ENCODE data around the gene ATN1.

ATN1 gene

GRCh38 chr12:6979021-6979420, 51.3 kb downstream of the ATN1 start:
- DNase-seq = no peak

GRCh38 chr12:6979453-6979852, 51.7 kb downstream of the ATN1 start:
- DNase-seq = no peak

- no peak for DNase-seq
Measured at GRCh38 chr12:6980075-6980474, 52.3 kb downstream of the ATN1 start.

- no peak for DNase-seq
Measured at GRCh38 chr12:6980740-6981139, 53.0 kb downstream of the ATN1 start.

- no peak for DNase-seq
Measured at GRCh38 chr12:6981152-6982052, 53.6 kb downstream of the ATN1 start.

GRCh38 chr12:6982532-6982931, 54.8 kb downstream of the ATN1 start:
- DNase-seq = no peak

- no peak for DNase-seq
Measured at GRCh38 chr12:6987956-6988553, 60.3 kb downstream of the ATN1 start.

All from CD4-positive, alpha-beta T cell treated with Interferon alpha-2 for 1 hour (primary cell).